ENCODE measurements around the gene SRMS.

SRMS gene

GRCh38 chr20:63565021-63565698 is 17.6 kb upstream of the SRMS start:
- DNase-seq, result no peak

DNA sequence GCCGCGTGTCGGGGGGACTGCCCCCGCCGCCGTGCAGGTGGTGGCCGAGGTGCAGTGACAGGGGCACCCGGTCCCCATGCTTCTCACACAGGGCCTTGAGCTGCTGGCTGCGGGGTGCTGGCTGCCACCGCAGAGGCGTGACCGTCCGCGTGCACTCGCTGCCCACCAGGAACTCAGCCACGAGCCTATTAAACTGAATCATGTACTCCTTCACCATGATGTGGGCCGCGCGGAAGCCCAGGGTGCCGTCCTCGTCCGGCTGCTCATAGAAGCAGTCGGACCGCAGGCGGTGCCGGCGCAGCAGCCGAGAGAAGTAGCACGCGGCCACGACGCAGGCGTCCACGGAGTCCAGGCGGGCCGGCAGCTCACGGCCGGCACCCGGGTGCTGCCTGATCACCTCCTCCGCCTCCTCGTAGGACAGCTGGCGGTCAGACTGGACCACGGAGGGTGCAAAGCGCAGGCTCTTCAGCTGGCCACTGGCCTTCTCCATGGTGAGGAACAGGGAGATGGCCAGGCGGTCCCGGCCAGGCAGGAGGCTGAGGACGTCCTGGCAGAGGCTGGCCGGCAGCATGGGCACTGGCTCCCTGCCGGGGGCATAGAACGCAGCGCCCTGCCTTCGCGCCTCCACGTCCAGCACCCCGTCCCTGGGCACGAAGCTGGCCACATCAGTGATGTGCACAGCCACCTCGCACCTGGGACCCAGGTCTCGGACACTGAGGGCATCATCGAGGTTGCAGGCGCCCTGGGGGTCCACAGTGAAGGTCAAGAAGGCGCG is 16.7 kb upstream of the SRMS start:
- DNase-seq, result no peak

DNA sequence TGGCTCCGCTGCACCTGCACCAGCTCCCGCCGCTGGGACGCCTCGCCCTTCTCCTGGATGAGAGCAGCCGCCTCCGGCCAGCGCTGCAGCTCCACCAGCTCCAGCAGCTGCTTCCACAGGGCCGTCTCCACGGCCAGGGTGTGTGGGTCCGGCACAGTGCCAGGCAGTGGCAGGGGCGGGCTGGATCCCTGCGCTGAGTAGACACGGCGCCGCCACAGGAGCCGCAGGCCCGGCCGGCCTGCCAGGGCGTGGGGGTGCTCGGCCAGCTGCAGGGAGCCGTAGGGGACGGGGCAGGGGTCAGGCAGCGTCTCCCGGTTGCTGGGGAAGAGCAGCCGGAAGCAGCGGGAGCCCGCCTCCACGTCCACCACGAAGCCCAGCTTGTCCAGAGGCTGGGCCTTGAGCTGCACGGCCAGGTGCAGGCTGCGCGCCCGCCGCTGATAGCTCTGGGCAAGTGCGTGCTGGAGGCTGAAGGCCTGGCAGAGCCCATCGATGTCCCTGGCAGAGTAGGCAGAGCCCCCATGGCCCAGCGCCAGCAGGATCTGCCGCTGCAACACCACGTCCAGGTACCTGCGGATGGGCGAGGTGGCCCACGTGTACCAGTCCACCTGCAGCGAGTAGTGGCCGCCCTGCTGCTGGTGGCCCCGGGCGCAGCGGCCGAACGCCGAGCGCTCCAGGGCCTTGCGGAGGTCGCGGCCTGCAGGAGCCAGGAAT is 15.8 kb upstream of the SRMS start:
- no peak for DNase-seq

DNA sequence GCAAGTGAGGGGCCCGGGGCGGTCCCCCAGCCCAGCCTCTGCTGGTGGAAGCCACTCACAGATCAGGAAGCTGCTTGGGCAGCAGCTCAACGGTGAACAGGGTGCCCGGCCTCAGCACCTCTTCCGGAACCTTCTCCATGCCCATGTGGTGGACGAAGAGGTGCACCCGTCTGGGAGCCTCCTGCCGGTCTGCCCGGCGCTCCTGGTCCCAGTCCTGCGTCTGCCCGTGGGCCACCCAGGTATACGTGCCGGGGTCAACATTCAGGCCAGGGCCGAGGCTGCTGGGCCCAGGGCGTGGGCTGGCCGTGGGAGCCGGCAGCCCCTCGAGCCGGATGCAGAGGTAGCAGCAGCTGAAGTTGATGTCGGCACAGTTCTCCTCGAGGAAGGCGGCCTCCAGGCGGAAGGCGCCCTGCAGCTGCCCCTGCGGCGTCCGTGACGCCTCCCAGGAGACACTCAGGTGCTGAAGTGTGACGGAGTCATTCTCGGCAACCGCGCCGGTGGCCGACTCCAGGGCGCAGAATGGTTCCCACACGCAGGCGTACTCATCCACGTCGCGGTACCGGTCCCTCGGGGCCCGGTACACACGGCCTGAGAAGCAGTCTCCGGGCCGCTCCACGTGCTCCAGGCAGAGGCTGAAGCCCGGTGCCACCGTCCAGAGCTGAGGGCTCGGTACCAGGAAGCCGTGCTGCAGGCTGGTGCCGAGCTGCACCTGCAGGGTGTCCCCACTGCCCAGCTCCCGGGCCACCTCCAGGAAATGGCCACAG is 15.1 kb upstream of the SRMS start:
- DNase-seq, result no peak

DNA sequence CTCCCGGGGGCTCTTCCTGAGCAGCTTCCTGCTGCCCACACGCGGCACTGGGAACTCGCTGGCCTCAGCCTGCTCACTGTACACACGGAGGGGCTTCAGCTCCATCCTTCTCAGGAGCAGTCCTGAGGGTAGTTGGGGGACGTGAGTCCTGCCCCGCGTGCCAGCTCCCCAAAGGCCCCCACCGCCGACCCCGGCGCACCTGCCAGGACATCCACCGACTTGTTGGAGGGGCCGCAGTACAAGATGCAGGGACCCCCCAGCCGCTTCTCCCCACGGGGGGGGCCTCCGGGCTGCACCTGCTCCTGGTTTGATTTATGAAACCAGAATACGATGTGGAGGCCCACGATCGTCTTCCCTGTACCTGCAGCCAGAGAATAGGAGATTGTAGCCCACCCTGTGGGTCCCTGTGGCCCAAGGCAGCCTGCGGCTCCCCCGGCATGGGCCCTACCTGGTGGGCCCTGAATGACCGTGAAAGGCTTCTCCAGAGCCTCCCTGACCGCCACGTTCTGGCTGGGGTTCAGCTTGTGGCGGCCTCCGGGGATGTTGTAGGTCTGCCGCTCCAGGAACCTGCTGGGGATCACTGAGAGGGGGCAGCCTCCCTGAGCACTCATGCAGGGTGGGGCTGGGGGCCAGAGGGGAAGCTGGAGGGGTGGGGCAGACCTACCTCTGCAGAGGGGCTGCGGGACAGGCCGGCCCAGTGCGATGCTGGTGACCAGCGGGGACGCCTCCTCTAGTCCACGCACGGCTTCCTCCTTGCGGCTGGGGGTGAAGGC is 14.3 kb upstream of the SRMS start:
- DNase-seq, result no peak

GRCh38 chr20:63560856-63561609 is 13.5 kb upstream of the SRMS start:
- DNase-seq, result no peak

DNA sequence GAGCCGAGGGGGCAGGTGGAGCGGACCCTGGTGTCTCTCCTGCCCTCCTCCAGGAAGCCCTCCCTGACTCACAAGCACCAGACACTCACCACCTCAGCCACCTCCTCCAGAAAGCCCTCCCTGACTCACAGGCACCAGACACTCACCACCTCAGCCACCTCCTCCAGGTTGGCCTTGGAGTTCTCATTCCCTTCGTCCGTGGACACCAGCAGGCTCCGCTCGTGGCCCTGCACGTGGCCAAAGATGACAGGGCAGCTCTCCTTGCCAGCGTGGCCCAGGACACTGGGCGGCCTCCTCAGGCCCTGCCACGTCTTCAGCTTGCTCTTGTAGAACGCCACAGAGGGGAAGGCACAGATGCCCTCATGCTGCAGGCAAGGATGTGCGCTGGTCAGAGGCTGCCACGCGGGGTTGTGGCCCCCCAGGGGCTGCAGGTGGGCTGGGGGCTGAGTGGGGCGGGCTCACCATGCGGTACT is 12.8 kb upstream of the SRMS start:
- DNase-seq, result no peak

DNA sequence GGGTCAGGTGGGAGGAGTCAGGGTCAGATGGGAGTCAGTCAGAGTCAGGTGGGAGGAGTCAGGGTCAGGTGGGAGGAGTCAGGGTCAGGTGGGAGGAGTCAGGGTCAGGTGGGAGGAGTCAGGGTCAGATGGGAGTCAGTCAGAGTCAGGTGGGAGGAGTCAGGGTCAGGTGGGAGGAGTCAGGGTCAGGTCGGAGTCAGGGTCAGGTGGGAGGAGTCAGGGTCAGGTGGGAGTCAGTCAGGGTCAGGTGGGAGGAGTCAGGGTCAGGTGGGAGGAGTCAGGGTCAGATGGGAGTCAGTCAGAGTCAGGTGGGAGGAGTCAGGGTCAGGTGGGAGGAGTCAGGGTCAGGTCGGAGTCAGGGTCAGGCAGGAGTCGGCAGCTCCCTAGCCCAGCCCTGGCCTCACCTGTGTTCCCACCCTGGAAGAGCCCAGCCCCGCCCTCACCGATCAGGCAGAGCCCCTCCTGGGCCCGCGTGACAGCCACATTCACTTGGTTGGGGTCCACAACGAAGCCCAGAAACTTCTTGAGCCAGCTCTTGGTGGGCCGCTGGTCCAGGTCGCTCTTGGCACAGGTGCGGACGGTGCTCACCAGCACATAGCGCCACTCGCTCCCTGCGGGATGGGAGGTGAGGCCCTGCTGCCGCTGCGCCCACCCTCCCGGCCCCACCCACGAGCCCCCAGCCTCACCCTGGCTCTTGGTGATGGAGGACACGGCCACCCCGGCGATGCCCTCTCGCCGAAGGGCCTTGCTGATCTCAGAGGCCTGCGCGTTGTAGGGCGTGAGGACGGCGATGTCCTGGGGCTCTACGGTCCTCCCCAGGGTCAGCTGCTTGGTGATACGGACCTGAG is 12.2 kb upstream of the SRMS start:
- DNase-seq, result peak in 1 of 5 experiments; percentile 51

DNA sequence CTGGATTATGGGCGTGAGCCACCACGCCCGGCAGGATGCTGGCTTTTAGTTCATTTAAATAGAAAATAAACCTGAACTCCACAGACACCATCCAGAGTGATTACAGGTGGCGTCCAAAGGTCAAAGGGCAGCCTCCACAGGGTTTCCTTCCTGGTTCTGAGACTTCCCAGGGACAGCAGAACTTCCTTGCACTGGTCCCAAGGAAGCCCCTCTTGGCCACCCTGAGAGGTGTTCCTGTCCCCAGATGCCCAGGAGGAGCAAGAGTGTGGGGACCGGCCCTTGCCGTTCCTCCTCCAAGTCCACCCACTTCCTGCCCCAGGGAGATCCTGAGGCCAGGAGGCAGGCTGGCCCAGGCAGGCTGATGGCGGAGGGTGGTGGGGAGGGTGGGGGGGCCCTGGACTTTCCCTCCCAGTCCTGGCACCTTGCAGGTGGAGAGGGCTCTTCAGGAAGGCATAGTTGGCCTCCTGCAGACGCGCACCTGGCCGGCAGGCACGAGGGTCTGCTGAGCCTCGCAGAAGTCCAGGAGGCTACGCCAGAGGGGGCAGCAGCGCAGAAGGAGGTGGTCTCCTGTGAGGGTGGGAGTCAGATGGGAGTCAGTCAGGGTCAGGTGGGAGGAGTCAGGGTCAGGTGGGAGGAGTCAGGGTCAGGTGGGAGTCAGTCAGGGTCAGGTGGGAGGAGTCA is 11.4 kb upstream of the SRMS start:
- DNase-seq, result no peak

- DNase-seq, result no peak
These were observed 9.9 kb upstream of the SRMS start for GRCh38 chr20:63557481-63557891.

GRCh38 chr20:63556873-63557478 is 9.4 kb upstream of the SRMS start:
- DNase-seq, result no peak

DNA sequence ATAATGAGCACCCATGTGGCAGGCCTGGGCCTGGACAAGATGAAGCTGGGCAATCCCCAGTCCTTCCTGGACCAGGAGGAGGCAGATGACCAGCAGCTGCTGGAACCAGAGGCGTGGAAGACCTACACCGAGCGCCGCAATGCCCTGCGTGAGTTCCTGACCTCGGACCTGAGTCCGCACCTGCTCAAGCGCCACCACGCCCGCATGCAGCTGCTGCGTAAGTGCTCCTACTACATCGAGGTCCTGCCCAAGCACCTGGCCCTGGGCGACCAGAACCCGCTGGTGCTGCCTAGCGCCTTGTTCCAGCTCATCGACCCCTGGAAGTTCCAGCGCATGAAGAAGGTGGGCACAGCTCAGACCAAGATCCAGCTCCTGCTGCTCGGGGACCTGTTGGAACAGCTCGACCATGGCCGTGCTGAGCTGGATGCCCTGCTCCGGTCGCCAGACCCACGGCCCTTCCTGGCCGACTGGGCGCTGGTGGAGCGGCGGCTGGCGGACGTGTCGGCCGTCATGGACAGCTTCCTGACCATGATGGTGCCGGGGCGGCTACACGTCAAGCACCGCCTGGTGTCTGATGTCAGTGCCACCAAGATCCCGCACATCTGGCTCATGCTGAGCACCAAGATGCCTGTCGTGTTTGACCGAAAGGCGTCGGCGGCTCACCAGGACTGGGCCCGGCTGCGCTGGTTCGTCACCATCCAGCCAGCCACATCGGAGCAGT is 8.3 kb upstream of the SRMS start:
- DNase-seq, result no peak

DNA sequence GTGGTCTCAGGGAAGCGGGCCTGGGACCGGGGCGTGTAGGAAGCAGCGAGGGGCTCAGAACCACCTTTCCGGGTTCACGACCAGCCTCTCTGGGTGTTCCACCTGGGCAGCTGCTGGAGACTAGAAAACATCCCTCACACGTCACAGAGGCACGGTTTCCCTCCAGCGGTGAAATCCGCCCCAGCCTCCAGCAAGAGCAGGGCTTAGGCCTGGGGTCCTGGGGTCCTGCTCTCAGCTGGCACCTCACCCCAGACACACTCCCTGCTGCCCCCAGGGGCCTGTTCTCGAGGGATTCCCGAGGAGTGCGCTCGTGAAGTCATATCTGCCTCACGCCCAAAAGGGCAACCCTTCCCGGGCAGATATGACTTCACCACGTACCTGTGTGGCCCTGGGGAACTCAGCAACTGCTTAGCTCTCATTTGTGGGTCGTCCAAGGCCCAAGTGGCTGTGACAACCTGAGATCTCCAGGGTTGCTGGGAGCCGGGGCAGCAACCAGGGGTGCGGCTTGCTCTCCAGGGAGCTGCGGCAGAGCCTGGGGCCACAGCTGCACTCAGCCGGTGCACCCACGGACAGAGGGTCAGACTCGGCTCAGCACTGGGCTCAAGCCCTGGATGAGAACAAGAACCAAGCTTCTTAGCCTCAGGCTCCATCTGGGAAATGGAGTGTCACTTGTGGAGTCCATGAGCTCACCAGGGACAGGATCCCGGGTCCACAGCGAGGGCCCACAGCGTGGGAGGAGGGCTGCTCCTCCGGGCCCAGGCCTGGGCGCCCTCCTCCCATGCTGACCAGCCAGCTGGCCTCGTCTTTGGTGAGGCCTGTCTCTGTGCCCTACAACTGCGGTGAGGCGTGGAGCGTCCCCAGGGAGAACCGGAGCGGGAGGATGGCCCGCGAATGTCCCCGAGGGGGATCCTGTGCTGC is 7.1 kb upstream of the SRMS start:
- no peak for DNase-seq

DNA sequence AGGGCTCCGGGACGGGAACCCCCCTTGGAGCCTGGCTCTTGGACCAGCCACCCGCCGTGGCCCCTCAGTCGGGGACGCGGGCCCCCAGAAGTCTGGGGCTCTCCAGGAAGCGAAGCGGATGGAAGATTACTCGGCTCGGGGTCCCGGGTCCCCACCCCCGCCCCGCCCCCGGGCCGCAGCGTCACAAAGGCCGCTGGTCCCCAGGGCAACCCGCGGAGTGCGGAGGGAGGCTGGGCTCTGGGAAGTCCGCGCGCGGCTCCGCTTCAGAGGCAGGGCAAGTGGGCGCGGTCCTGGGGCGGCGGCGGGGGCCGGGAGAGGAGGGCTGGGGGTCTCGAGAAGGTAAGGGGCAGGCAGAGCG is 6.4 kb upstream of the SRMS start, which contains the start of gene FNDC11:
Gene FNDC11 (plus strand): TSS at position 227 of the 358 bp plus-strand sequence. CDS start 1,505 bp downstream, outside the sequence.
- DNase-seq, result peak in 3 of 5 experiments; percentile 14 to 44 (median 33)

DNA sequence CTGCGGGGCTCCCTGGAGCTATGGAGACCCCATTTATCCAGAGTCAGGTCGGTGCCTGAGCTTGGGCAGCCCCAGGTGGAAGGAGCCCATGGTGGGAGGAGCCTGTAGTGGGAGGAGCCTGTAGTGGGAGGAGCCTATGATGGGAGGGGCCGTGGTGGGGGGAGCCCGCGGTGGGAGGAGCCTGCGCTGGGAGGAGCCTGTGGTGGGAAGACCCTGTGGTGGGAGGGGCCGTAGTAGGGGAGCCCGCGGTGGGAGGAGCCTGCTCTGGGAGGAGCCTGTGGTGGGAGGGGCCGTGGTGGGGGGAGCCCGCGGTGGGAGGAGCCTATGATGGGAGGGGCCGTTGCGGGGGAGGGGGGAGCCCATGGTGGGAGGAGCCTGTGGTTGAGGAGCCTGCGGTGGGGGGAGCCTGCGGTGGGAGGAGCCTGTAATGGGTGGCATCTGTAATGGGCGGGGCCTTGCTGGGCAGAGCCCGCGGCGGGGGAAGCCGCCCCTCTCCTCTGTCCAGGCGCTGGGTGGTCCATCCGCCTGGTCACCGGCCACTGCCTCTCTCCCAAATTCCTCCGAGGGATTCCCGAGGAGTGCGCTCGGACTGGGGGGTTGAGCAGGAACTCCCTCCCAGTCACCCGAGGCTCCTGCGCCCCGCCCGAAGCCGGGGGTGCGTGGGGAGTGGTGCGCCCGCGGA is 5.8 kb upstream of the SRMS start:
- peak; percentile 69 to 94 (median 85) for DNase-seq

GRCh38 chr20:63552481-63553249 is 5.1 kb upstream of the SRMS start:
- DNase-seq, result peak in 3 of 5 experiments; percentile 54 to 88 (median 75)

Measured in T-helper 2 cell (primary cell).